HEK293 (cell line): Measurements from ENCODE around the gene HES1.
A peak's percentile ranks its signal among the peaks of the same experiment; 100 is the strongest.

Experiments
- AEBP2 ChIP-seq: fragments of 450-650 bp; formaldehyde crosslinking; IDR thresholded peaks from 2 replicates; pipeline ENCODE4 v1.5.1; 2016; ENCODE audit warnings: missing biosample characterization, missing genetic modification characterization, borderline replicate concordance
- GFI1B ChIP-seq: fragments of 450-650 bp; formaldehyde crosslinking; IDR thresholded peaks from 2 replicates; pipeline ENCODE4 v1.5.1; 2016; ENCODE audit warnings: missing biosample characterization, missing genetic modification characterization
- HOXA7 ChIP-seq: sonication (generic); formaldehyde crosslinking; IDR thresholded peaks from 2 replicates; pipeline ENCODE4 v1.8.1; 2022; ENCODE audit warnings: missing genetic modification reagents, borderline replicate concordance
- HOXD13 ChIP-seq: sonication (generic); formaldehyde crosslinking; IDR thresholded peaks from 2 replicates; pipeline ENCODE4 v1.8.0; 2022; ENCODE audit warnings: missing genetic modification reagents, borderline replicate concordance
- SP3 ChIP-seq: fragments of 450-650 bp; formaldehyde crosslinking; IDR thresholded peaks from 2 replicates; pipeline ENCODE4 v1.5.1; 2016; ENCODE audit warnings: missing biosample characterization, missing genetic modification characterization
- TCF7L2 ChIP-seq: IDR thresholded peaks from 2 replicates; pipeline ENCODE4 v1.6.1; 2011; ENCODE audit warnings: low read depth, mild to moderate bottlenecking, inconsistent platforms, low read length, moderate library complexity, borderline replicate concordance
- ZNF677 ChIP-seq: fragments of 450-650 bp; IDR thresholded peaks from 2 replicates; pipeline ENCODE4 v1.5.0; 2018; ENCODE audit warnings: missing biosample characterization, mild to moderate bottlenecking, missing genetic modification characterization, moderate library complexity
- TF ChIP-seq, protein P1 (sequence below): fragments of 450-650 bp; formaldehyde crosslinking; IDR thresholded peaks from 2 replicates; pipeline ENCODE4 v1.5.1; 2016; ENCODE audit warnings: missing biosample characterization, missing genetic modification characterization
- TF ChIP-seq, protein P2 (sequence below): fragments of 450-650 bp; formaldehyde crosslinking; IDR thresholded peaks from 2 replicates; pipeline ENCODE4 v1.5.1; 2016; ENCODE audit warnings: missing biosample characterization, missing genetic modification characterization

DNA sequence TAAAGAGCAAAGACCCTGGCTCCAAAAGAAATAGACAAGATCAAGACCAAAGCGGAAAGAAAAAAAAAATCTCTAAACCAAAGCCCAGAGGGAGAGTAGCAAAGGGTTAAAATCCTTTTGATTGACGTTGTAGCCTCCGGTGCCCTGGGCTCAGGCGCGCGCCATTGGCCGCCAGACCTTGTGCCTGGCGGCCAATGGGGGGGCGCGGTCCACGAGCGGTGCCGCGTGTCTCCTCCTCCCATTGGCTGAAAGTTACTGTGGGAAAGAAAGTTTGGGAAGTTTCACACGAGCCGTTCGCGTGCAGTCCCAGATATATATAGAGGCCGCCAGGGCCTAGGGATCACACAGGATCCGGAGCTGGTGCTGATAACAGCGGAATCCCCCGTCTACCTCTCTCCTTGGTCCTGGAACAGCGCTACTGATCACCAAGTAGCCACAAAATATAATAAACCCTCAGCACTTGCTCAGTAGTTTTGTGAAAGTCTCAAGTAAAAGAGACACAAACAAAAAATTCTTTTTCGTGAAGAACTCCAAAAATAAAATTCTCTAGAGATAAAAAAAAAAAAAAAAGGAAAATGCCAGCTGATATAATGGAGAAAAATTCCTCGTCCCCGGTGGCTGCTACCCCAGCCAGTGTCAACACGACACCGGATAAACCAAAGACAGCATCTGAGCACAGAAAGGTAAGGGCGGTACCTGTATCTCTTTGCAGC, at the start of gene HES1:
- TF ChIP-seq SP3 (peak; percentile 57), TCF7L2 (peak; percentile 56), GFI1B (peak; percentile 82; the same call in 1 of the 2 replicates), HOXD13 (CRISPR knock-in tag) (0 out of 2 replicates have a peak, but pooled peaks have one; percentile 13), HOXA7 (CRISPR knock-in tag) (no peak), ZNF677 (tag by site-specific recombination) (no peak), AEBP2 (tag by site-specific recombination) (no peak)
- TF ChIP-seq, protein P1, sequence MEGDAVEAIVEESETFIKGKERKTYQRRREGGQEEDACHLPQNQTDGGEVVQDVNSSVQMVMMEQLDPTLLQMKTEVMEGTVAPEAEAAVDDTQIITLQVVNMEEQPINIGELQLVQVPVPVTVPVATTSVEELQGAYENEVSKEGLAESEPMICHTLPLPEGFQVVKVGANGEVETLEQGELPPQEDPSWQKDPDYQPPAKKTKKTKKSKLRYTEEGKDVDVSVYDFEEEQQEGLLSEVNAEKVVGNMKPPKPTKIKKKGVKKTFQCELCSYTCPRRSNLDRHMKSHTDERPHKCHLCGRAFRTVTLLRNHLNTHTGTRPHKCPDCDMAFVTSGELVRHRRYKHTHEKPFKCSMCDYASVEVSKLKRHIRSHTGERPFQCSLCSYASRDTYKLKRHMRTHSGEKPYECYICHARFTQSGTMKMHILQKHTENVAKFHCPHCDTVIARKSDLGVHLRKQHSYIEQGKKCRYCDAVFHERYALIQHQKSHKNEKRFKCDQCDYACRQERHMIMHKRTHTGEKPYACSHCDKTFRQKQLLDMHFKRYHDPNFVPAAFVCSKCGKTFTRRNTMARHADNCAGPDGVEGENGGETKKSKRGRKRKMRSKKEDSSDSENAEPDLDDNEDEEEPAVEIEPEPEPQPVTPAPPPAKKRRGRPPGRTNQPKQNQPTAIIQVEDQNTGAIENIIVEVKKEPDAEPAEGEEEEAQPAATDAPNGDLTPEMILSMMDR (tag by site-specific recombination): no peak
- TF ChIP-seq, protein P2, sequence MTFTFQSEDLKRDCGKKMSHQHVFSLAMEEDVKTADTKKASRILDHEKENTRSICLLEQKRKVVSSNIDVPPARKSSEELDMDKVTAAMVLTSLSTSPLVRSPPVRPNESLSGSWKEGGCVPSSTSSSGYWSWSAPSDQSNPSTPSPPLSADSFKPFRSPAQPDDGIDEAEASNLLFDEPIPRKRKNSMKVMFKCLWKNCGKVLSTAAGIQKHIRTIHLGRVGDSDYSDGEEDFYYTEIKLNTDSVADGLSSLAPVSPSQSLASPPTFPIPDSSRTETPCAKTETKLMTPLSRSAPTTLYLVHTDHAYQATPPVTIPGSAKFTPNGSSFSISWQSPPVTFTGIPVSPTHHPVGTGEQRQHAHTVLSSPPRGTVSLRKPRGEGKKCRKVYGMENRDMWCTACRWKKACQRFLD (tag by site-specific recombination): no peak
